NCI-H2227 (cell line): ENCODE data around the gene SYNGR3.
"Not testable (repeated sequence)": the region's sequence is repeated elsewhere in the genome, so short reads cannot be mapped to it uniquely, and the experiment has no call there.

ENCODE experiments used
- DNase-seq: peaks from one replicate; lab custom pipeline; 2025; ENCODE audit not compliant: unreplicated experiment; lab: John Stamatoyannopoulos, UW

Gene SYNGR3

DNA sequence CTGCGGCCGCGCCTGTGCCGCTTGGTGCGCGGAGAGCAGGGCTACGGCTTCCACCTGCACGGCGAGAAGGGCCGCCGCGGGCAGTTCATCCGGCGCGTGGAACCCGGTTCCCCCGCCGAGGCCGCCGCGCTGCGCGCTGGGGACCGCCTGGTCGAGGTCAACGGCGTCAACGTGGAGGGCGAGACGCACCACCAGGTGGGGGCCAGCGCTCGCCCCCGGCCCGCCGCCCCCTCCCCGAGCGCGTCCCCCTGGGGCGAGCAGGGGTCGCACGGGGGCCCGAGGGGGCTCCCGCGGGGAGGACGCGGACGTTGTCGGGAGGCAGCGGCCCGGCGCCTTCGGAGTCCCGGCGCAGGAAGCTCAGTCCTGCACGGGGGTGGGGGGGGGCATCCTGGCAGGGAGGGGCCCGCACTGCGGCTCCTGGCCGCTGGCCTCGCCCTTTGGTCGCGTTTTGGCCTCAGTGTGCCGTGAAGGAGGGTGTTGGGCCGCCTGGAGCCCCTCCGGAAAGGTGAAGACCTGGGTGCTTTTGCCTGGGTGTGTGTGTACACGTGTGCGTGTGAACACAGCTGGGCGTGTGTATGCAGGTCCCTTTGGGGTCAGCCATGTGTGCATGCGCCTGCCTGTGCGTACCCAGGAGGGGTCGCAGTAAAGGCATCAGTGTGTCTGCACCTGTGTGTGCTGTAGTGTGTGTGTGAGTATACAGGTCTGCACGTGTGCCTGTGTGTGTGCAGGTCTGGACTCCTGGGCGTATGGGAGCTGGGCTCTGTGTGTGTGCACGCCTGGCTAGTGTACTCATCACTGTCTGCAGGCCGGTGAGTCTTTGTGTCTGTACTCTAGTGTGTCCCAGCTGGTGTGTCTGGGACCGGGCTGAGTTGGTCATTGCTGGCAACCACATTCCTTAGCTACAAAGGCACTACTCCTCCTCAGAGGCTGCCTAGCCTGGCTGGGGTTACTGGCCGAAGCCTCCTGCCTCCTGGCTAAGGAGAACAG lies 37.5 kb downstream of the SYNGR3 start:
- peak; percentile 62 for DNase-seq

DNA sequence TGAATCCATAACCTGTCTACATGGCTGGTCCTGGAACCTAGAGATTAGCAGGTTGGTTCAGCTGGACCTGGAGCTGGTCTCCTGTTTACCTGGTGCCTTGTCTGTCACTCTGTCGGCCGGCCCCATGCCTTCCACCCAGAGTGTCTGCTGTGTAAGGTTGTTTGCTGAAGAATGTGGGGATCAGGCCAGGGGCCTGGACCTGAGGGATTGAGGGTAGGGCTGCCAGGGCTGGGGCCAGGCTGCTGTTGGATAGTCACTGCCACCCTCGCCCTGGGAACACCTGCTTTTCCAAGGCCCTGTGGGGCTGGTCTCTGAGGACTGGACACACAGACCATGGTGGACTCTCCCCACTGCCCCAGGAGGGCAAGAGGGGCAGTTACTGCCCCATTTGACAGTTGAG lies 38.4 kb downstream of the SYNGR3 start:
- no peak for DNase-seq

DNA sequence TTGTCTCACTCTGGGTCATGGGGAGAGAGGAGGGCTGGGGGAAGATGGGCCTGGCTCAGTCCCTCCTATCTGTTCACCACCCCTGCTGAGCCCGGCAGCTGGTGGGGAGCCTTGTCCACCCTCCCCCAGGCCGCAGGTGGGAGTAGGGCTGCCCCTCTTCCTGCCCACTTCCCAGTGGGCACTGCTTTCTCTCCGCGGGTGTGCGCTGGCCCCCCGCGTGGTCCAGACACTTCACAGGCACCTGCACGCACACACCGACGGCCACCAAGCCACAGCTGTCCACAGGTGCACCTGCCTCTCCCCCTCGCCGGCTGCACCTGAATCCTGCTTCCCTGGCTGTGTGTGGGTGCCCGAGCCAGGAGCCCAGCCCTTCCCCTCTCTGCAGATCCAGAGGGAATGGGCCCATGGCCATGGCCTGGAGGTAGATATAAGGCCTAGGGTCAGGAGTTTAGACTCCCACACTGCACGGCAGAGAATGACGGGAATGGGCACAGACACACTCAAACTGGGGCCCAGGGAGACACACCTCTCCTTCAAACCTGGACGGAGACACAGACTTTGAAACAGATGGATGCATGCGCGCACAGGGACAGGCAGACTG lies 39.0 kb downstream of the SYNGR3 start:
- no peak for DNase-seq

DNA sequence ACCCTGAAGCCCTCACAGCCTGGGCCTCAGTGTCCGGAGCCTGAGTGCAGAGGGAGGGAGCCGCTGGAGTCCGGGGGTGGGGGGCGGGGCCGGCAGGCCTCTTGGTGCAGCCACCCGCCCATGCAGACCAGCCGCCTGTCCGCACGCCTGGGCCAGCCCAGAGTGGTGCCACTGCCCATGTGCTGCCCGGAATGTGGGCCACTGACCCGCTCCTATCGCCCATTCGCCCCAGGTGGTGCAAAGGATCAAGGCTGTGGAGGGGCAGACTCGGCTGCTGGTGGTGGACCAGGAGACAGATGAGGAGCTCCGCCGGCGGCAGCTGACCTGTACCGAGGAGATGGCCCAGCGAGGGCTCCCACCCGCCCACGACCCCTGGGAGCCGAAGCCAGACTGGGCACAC lies 39.6 kb downstream of the SYNGR3 start:
- no peak for DNase-seq

DNA sequence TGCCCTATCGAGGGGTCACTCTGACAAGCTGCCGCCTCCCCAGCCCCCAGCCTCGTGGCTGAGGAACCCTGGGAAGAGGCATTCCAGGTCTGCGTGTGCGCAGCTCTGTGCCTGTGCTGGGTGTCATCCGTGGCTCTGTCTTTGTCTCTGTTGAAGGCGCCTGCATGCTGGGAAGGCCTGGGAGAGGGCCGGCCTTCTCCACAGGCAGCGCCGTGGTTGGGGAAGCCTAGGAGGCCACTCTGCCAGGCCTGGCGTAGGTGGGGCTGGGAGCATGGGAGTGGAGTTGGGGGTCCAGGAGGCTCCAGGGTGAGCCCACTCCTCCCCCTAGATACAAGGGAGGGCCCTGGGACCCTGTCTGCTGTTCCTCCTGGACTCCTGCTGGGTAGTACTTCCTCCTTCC lies 40.3 kb downstream of the SYNGR3 start:
- DNase-seq: no peak

DNA sequence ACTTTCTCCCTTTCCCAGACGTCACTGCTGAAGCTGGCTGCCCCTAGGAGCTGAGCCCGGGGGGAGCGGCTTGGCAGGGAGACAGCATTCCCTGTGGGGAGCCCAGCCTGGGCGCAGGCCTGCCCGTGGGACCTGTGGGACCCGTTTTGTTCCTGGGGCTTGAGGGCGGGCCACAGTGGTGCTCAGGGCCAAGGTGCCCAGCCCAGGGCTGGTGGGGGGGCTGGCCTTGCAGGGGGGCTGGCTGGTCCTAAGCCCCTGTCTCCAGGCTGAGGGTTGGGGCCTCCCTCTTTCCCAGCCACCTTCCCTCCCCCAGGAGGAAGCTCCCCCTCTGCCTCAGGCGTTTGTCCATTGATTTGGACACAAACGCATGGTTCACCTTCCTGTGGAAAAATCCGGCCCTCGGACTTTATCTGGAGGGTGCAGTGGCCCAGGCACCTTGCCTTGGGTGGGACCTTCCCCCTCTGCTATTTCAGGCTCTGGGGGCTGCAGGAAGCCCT lies 41.4 kb downstream of the SYNGR3 start:
- DNase-seq: no peak

DNA sequence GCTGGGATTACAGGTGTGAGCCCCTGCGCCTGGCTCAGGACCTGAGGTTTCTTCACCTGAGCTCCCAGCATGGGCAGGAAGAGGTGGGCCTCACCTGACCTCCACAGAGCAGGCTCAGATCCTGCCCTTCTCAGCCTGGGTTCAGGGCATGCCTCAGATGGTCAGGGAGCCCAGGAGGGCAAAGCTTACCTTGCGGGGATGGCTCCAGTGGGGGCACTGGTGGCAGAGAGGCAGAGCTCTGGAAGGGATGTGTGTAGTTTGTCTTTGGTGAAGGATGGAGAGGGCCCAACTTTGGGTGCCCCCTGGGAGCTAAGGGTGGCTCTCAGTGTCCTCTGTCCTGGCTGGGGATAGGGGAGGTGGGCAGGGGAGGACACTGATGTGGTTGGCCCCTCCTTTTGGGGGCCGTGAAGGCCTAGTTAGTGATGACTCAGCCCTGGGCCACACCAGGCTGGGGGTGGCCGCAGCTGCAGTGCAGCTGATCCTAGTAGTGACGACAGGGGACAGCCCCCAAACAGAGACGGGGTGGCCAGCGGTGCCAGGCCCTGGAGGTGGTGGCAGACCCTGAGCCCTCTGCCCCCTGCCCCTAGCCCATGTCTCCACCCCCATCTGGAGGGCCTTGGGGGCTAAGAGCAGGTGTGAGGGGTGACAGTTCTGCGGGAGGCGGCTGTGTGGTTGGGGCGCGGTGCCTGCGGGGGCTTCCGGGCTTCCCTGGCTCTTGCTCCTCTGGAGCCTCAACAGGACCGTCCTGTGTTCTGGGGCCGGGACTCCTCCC lies 42.7 kb downstream of the SYNGR3 start:
- DNase-seq: no peak

DNA sequence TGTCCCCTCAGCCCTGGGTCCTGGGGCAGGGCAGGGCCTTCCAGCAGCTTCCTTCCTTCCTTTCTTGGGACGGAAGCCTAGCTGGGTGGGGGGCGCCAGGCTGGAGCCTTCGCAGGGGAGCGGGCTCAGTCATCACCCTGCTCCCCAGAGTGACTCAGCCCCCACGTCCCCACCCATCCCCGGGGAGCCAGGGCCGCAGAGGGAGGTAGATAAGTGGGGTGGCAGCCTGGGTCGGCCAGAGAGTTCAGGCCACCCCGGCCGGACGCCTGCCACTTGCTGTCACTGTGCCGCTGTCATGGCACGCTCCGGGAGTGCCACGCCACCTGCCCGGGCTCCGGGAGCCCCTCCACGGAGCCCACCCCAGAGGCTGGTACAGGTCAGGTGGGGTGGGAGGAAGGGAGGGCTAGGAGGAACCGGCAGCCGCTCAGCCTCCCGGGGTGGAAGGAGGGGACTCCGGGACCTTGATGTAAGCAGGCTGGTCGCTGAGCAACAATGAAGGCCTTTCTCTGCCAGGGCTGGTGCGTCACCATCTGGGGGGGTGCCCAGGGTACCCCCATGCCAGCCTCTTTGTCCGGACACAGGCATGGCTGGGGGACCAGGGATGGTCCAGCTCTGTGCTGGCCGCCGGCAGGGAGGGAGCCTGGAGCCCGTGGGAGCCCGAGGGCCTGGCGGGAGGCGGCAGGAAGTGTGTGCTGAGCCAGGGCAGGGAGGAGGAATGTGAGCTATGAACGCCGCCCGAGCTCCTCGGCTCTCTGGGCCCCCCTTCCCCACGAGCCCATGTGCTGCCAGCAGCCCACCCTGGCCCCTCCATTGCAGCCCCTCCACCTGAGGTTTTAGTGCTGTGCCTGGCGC lies 43.5 kb downstream of the SYNGR3 start:
- DNase-seq: peak; percentile 22

DNA sequence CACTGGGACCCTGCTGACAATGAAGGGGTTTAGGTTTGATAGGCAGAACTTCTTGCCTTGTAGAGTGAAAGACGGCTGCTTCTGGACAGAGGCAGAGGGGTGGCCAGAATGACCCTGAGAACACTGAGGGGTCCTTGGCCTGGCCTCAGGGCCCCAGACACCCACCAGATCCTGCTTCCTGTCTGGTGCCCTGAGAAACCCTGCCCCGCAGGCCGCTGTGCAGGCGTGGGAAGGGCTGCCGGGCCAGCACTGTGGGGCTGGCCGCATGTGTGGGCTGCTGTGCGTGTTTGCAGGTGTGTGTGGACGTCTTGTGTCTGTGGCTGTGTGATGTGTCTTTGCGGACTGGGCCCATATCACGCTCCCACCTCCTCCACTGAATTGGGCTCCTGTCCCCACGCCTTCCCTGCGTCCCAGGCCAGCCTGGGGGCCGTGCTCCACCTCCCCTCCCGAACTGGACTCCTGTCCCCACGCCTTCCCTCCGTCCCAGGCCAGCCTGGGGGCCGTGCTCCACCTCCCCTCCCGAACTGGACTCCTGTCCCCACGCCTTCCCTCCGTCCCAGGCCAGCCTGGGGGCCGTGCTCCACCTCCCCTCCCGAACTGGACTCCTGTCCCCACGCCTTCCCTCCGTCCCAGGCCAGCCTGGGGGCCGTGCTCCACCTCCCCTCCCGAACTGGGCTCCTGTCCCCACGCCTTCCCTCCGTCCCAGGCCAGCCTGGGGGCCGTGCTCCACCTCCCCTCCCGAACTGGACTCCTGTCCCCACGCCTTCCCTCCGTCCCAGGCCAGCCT lies 44.3 kb downstream of the SYNGR3 start:
- DNase-seq: not testable (repeated sequence)

DNA sequence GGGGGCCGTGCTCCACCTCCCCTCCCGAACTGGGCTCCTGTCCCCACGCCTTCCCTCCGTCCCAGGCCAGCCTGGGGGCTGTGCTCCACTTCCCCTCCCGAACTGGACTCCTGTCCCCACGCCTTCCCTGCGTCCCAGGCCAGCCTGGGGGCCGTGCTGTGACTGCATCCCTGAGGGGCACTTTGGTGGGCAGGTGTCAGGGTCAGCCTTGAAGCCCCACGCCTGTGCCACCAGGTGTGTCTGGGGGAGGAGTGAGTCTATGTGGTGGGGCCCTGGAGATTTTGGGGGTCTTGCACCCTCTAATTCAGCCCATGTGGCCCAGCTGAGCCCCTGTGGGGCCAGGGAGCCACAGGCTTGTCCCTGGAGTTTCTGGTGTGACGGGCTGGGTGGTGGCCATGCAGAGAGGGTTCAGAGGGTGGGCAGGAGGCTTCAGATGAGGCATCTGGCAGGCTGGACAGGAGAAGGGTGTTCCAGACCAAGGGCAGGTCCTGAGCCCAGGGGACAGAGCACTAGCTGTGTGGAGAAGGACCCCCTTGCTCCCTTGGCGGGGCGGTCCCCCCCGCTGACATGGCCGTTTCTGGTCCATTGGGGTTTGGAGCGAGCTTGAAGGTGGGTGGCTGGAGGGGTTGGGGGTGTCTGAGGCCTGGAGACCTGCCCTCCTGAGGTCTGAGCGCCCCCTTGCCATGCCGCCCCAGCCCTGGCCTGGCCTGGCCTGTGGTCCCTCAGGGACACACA lies 45.1 kb downstream of the SYNGR3 start:
- no peak for DNase-seq

DNA sequence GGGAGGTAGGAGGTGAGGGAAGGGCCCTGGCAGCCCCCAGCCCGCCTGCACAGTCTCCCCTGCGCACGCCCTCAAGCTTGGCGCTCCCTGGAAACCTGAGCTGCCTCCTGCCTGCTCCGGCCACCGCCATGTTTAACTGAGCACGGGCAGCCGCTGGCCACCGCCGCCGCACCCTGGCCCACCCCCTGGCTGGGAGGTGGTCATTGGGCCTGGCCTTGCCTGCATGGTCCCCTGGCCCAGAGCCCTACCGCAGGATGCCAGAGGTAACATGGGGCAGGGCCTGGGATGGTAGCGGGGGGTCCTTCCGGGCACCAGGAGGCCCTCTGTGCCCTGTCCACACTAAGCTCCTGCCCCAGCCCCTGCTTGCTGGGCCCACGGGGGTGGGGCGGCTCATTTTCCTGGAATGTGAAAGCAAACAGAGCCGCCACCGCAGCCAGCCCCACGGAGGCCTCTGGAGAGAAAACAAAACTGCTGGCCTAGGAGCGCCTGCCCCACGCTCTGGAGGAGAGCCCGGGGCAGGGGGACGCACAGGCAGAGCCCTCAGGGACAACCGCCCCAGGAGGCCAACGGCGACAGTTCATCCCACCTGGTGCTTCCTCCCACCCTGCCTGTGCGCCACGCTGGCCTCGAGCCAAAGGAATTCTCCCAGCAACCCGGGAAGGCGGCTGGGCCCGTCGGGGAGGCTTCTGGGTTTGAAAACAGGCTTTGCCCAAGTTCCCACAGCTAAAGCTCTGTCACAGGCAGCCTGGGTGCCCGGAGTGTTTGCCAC lies 45.8 kb downstream of the SYNGR3 start:
- DNase-seq: peak; percentile 53

DNA sequence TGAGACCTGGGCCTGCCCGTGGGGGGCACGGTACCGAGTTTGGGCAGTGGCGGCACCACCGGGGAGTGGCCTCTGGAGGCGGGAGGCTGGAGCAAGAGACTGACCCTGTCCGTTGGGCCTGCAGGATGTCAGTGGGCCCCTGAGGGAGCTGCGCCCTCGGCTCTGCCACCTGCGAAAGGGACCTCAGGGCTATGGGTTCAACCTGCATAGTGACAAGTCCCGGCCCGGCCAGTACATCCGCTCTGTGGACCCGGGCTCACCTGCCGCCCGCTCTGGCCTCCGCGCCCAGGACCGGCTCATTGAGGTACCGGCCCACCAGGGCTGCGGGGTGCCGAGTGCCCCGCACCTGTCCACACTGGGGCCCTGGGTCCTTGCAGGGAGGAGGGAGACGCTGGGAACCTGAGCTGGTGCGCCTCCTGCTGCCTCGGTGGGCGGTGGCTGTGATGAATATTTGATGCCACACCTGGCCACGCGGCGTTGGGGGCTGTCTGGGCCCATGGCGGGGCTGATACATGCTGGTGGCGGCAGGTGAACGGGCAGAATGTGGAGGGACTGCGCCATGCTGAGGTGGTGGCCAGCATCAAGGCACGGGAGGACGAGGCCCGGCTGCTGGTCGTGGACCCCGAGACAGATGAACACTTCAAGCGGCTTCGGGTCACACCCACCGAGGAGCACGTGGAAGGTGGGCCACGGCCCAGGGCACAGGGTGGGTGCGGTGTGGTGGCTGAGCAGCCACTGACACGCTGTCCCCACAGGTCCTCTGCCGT lies 46.6 kb downstream of the SYNGR3 start:
- DNase-seq: no peak

DNA sequence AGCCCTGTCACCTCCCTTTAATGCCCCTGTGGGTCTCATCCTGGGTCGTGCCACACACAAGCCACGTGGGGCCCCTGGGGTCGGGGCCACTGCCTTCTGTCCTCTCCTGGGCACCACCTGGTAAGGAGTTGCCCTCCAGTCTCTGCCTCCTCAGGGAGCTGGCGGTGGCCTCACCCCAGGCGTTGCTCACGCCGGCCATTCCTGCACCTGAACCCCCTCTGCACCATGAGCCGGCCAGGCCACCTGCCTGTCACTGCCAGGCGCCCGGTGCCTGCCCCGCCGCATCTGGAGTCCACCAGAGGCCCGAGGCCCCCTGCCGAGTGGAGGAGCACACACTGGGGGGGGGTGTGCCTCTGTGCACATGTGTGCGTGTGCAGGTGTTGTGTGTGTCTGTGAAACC lies 47.3 kb downstream of the SYNGR3 start:
- no peak for DNase-seq

DNA sequence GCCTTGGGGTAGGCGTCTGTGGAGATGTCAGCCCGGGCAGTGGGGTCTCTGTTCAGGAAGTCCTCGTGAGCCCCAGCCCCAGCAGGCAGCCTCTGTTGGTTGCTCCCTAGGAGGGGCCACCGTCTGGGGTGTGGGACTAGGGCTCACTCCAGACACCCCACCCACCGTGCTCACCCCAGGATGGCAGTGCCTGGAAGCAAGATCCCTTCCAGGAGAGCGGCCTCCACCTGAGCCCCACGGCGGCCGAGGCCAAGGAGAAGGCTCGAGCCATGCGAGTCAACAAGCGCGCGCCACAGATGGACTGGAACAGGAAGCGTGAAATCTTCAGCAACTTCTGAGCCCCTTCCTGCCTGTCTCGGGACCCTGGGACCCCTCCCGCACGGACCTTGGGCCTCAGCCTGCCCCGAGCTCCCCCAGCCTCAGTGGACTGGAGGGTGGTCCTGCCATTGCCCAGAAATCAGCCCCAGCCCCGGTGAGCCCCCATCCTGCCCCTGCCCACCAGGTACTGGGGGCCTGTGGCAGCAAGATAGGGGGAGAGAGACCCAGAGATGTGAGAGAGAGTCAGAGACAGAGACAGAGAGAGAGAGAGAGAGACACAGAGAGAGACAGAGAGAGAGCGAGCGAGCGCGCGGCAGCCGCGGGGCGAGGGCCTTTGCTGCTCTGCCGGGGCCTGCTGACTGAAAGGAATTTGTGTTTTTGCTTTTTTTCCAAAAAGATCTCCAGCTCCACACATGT lies 48.0 kb downstream of the SYNGR3 start:
- no peak for DNase-seq

DNA sequence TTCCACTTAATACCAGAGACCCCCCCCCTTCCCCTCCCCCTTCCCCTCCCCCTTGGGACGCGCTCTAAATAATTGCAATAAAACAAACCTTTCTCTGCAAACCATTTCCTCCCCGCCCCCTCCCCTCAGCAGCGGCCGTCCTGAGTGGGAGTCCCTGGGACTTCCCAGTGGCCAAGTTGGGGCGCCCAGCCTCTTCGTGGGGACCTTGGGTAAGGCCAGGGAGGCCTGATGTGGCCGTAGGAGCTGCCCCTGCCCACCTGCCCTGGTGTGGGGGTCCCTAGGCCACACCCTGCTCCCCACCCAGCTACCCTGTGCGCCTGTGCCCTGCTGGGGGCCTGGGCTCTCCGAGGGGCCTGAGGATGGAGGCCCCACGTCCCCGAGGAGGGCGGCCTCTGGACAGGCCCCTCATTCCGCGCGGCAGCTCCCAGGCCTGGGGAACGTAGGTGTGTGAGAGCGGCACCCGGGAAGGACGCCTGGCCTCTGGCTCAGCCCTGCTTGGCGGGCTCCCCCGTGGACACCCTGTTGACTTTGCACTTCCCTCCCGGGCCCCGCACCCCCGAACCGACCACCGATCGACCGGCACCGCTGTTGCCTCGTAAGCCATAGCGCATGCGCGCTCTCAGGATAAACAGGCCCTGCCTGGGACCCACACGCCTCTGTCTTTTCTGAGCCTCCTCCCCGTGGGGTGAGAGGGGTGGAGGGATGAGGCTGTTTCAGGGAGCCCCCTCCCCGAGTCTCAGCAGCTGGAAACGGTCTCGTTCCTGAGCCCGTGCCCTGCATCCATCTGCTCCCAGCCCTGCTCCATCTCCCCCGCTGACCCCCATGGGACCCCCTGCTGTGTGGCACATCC lies 48.8 kb downstream of the SYNGR3 start:
- DNase-seq: no peak
